Endothelial cell of umbilical vein (primary cell): ENCODE results near the gene ZMIZ1. TPM values are rescaled to one million over a fixed set of nuclear protein-coding genes. Genes with fewer than 3 reads are reported as not detected.

Experiments used
- BruUV-seq: library from RNA; stranded (reverse); fragments of 400-500 nt; replicated peaks from 2 replicates; lab custom pipeline; 2021; lab: Mats Ljungman, UMichigan
- CTCF ChIA-PET: fragments of 300-600, 350-600 bp; sonication (Branson Sonifier 250); formaldehyde crosslinking; loops from one replicate; lab custom pipeline; 2021; ENCODE audit warnings: antibody characterized with exemption, inconsistent platforms; lab: Charles Lee
- POLR2A ChIA-PET: fragments of 300-600, 350-600 bp; sonication (Branson Sonifier 250); formaldehyde crosslinking; loops from one replicate; lab custom pipeline; 2021; ENCODE audit warnings: antibody characterized with exemption, inconsistent platforms; lab: Charles Lee
- DNase-seq: peaks from one replicate; pipeline ENCODE4 v3.0.0-alpha.2; 2011; ENCODE audit warnings: low read depth, low spot score
- FAIRE-seq: peaks from 2 replicates; lab custom pipeline; 2011; peaks lifted over from hg19 to GRCh38; lab: Jason Lieb, UNC
- H2AFZ ChIP-seq: 2 replicates; pipeline ENCODE4 v1.6.0; 2012; ENCODE audit warnings: low read depth, low read length, control low read depth, inconsistent platforms
- H3K27ac ChIP-seq: 2 replicates; pipeline ENCODE4 v1.5.1; 2011; ENCODE audit warnings: low read depth, mild to moderate bottlenecking, control low read depth, low read length, moderate library complexity; ENCODE audit not compliant: insufficient read depth
- H3K27me3 ChIP-seq, 2 experiments: 2 replicates each; pipeline versions ENCODE4 v1.6.0 to v1.6.1; 2011; ENCODE audit warnings: low read length in 2 of 2, mixed read lengths in 1 of 2; ENCODE audit not compliant: control insufficient read depth in 2 of 2, insufficient read depth in 2 of 2
- H3K36me3 ChIP-seq, 2 experiments: 2 replicates in 1 of 2; 3 replicates in 1 of 2; pipeline ENCODE4 v1.5.1; 2011; ENCODE audit warnings: low read length in 2 of 2, mild to moderate bottlenecking in 1 of 2, moderate library complexity in 1 of 2; ENCODE audit not compliant: control insufficient read depth in 2 of 2, insufficient read depth in 2 of 2; ENCODE audit errors: extremely low read depth in 1 of 2
- H3K4me1 ChIP-seq: 3 replicates; pipeline ENCODE4 v1.5.1; 2011; ENCODE audit warnings: mild to moderate bottlenecking, low read length; ENCODE audit not compliant: control insufficient read depth, insufficient read depth; ENCODE audit errors: extremely low read depth
- H3K4me2 ChIP-seq: 2 replicates; pipeline ENCODE4 v1.6.1; 2011; ENCODE audit warnings: low read length, control low read depth, mixed read lengths; ENCODE audit not compliant: insufficient read depth
- H3K4me3 ChIP-seq, 3 experiments: fragments of 200-600 bp in 1 of 3; sonication (generic), shearing (Covaris generic) in 1 of 3; replicated peaks in 1 of 3; 2 replicates each; pipeline ENCODE4 v1.5.1; 2011 to 2016; ENCODE audit warnings: control low read depth in 3 of 3, low read length in 3 of 3, mild to moderate bottlenecking in 2 of 3, inconsistent platforms in 1 of 3, low read depth in 1 of 3, moderate library complexity in 1 of 3; ENCODE audit not compliant: insufficient read depth in 1 of 3
- H3K79me2 ChIP-seq: 2 replicates; pipeline ENCODE4 v1.6.0; 2012; ENCODE audit warnings: low read length, inconsistent platforms; ENCODE audit not compliant: control insufficient read depth, insufficient read depth
- H3K9ac ChIP-seq: replicated peaks from 2 replicates; pipeline ENCODE3; 2011; ENCODE audit warnings: low read length, control low read depth; ENCODE audit not compliant: insufficient read depth; ENCODE audit errors: extremely low read depth
- H3K9me1 ChIP-seq: replicated peaks from 3 replicates; pipeline ENCODE4 v1.6.0; 2011; ENCODE audit warnings: mild to moderate bottlenecking, low read length; ENCODE audit not compliant: control insufficient read depth, insufficient read depth; ENCODE audit errors: extremely low read depth
- H3K9me3 ChIP-seq: replicated peaks from 2 replicates; pipeline ENCODE4 v1.5.1; 2012; ENCODE audit warnings: low read length, inconsistent platforms; ENCODE audit not compliant: control insufficient read depth, insufficient read depth
- H4K20me1 ChIP-seq: replicated peaks from 2 replicates; pipeline ENCODE3; 2011; ENCODE audit warnings: mild to moderate bottlenecking, low read length; ENCODE audit not compliant: control insufficient read depth, insufficient read depth; ENCODE audit errors: extremely low read depth
- CTCF ChIP-seq, 2 donors: IDR thresholded peaks; 1 replicate in 1 of 2; 2 replicates in 1 of 2; pipeline ENCODE4 v1.5.1; 2011; ENCODE audit warnings: low read length in 2 of 2, mild to moderate bottlenecking in 2 of 2, moderate library complexity in 2 of 2, control low read depth in 1 of 2, inconsistent platforms in 1 of 2, low read depth in 1 of 2; ENCODE audit not compliant: insufficient read depth in 1 of 2; ENCODE audit errors: extremely low read depth in 1 of 2
- EZH2 ChIP-seq: IDR thresholded peaks from 2 replicates; pipeline ENCODE4 v1.6.1; 2012; ENCODE audit warnings: borderline replicate concordance, low read depth, mild to moderate bottlenecking, moderate library complexity, low read length, inconsistent platforms; ENCODE audit not compliant: severe bottlenecking
- FOS ChIP-seq: IDR thresholded peaks from 2 replicates; pipeline ENCODE4 v1.6.1; 2011; ENCODE audit warnings: mild to moderate bottlenecking, low read length, moderate library complexity, borderline replicate concordance; ENCODE audit not compliant: insufficient read depth
- GATA2 ChIP-seq: IDR thresholded peaks from 2 replicates; pipeline ENCODE4 v1.7.0; 2011; ENCODE audit warnings: low read depth, mild to moderate bottlenecking, moderate library complexity, mixed read lengths, low read length; ENCODE audit not compliant: insufficient read length, insufficient read depth
- JUN ChIP-seq: IDR thresholded peaks from 2 replicates; pipeline ENCODE4 v1.6.1; 2011; ENCODE audit warnings: borderline replicate concordance, low read depth; ENCODE audit not compliant: insufficient read length, insufficient read depth
- MAX ChIP-seq: IDR thresholded peaks from 2 replicates; pipeline ENCODE4 v1.6.1; 2011; ENCODE audit not compliant: insufficient read depth, insufficient read length
- MYC ChIP-seq: IDR thresholded peaks from one replicate; pipeline ENCODE4 v1.6.1; 2011; ENCODE audit warnings: mild to moderate bottlenecking, low read depth, low read length
- POLR2A ChIP-seq: IDR thresholded peaks from 2 replicates; pipeline ENCODE4 v1.6.1; 2012; ENCODE audit warnings: low read depth, mild to moderate bottlenecking, control low read depth, low read length
- POLR2AphosphoS5 ChIP-seq: IDR thresholded peaks from 2 replicates; pipeline ENCODE4 v1.6.1; 2012; ENCODE audit warnings: low read depth, mild to moderate bottlenecking, control low read depth, low read length, moderate library complexity; ENCODE audit not compliant: insufficient read depth
- dilution Hi-C: fragments of 300-500 bp; cut with MboI; formaldehyde crosslinking; loops from one replicate; pipeline ENCODE4 v1.15.0; 2019; ENCODE audit warnings: low sequenced_read_pairs; ENCODE audit not compliant: extremely low pct_ligation_motif_present
- intact Hi-C: fragments of 100-400 bp; cut with micrococcal nuclease; formaldehyde crosslinking; loops from one replicate; pipeline ENCODE4 v1.10.0; 2022
- polyA plus RNA-seq, 4 experiments: library from polyadenylated mRNA; depleted of rRNA in 3 of 4; stranded (reverse) in 3 of 4; unstranded in 1 of 4; fragments of >200 nt; gene quantifications; 2 replicates each; pipeline versions ENCODE4 v1.2.1 to v1.2.3, GENCODE V29; 2011 to 2012; ENCODE audit warnings: missing spikeins in 1 of 4
- total RNA-seq: library from RNA; stranded (reverse); gene quantifications from 2 replicates; pipeline ENCODE4 v1.2.3, GENCODE V29; 2021

Gene ZMIZ1
- total and polyA plus RNA-seq, 2 donors (not counting 3 experiments of a cell fraction or from before 2014, with no cell fraction given) = 12.5 to 46.7 TPM

- H2AFZ ChIP-seq = no peak overlapping the region
- no peaks in the 10 kb centered on the region for H3K79me2 ChIP-seq
- no peak for DNase-seq
- ChIA-PET CTCF (no interaction called here), POLR2A (no interaction called here)
- no peaks in the 10 kb centered on the region for H3K9me1 ChIP-seq
- no peak overlapping the region for H3K9ac ChIP-seq
- H3K4me1 ChIP-seq = no peaks in the 10 kb centered on the region
- H3K27me3 ChIP-seq = no peaks in the 10 kb centered on the region
- H4K20me1 ChIP-seq = no peaks in the 10 kb centered on the region
- no peak for TF ChIP-seq MYC
- TF ChIP-seq FOS = no peak
- TF ChIP-seq EZH2 = no peak
- no peak for TF ChIP-seq CTCF (IDR thresholded peaks at IDR 0.05; ENCODE audit: extremely low read depth in 1 of 2, insufficient read depth in 1 of 2, low read depth in 1 of 2, low read length in 2 of 2)
- TF ChIP-seq GATA2 = no peak
- no peak for TF ChIP-seq POLR2A
- no peak for TF ChIP-seq JUN
- TF ChIP-seq POLR2AphosphoS5 = no peak
- TF ChIP-seq MAX = no peak
- H3K9me3 ChIP-seq = no peaks in the 10 kb centered on the region
- dilution Hi-C loops = no loop called here
- no peak overlapping the region for H3K4me3 ChIP-seq
- no peak overlapping the region for H3K4me2 ChIP-seq
- BruUV-seq = no TSS peak
- no peak overlapping the region for H3K27ac ChIP-seq
- intact Hi-C loops = no loop called here
- no peak for FAIRE-seq
- H3K36me3 ChIP-seq = no peaks in the 10 kb centered on the region
Observed at GRCh38 chr10:79339266-79339665, 270.5 kb downstream of the ZMIZ1 start.
